ENCODE measurements around the gene SRSF3. TPM values are rescaled to one million over a fixed set of nuclear protein-coding genes. Genes with fewer than 3 reads are reported as not detected.
"Not testable (repeated sequence)": the region's sequence is repeated elsewhere in the genome, so short reads cannot be mapped to it uniquely, and the experiment has no call there.

Gene SRSF3
- polyA plus RNA-seq, 1 donor, result 286 TPM

- DNase-seq (ENCODE audit: low read depth), result no peak
Observed at GRCh38 chr6:36604090-36605060, 10.2 kb downstream of the SRSF3 start.

GRCh38 chr6:36605143-36605542 lies 11.0 kb downstream of the SRSF3 start:
- DNase-seq (ENCODE audit: low read depth), result no peak

DNA sequence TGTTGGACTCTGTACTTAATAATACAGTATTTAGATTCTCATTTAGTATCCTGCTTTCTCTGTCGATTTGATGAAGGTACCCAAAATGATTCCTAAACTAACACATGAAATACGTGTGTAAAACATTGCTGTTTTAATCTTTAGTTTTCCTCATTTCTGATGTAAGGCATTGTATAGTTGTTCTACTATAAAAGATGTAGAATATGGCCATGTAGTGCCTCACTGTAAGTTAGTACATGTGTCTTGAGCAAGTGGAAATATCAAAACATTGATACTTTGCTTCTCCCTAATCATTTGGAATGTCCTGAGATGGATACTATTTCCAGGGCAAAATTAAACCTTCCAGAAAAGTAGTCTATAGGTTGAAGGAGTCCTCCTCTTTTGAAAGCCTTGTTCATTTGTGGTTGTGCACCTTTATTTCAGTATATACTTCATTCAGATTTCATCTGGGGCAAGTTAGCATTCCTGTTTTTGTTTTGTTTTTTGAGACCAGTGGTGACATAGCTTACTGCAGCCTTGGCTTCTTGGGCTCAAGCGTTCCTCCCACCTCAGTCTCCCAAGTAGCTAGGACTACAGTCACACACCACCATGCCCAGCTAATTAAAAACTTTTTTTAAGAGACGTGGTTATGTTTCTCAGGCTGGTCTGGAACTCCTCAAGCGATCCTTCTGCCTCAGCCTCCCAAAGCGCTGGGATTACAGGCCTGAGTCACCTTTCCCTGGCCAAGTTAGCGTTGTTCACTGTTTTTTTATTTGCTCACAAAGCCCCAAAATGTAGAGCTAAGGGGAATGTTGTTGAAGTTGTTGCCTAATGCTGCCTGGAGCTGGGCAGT lies 11.6 kb downstream of the SRSF3 start:
- DNase-seq (ENCODE audit: low read depth), result no peak

GRCh38 chr6:36607305-36607682 lies 13.1 kb downstream of the SRSF3 start:
- not testable (repeated sequence) for DNase-seq (ENCODE audit: low read depth)

- DNase-seq (ENCODE audit: low read depth), result no peak
Observed at GRCh38 chr6:36607683-36608386, 13.7 kb downstream of the SRSF3 start.

DNA sequence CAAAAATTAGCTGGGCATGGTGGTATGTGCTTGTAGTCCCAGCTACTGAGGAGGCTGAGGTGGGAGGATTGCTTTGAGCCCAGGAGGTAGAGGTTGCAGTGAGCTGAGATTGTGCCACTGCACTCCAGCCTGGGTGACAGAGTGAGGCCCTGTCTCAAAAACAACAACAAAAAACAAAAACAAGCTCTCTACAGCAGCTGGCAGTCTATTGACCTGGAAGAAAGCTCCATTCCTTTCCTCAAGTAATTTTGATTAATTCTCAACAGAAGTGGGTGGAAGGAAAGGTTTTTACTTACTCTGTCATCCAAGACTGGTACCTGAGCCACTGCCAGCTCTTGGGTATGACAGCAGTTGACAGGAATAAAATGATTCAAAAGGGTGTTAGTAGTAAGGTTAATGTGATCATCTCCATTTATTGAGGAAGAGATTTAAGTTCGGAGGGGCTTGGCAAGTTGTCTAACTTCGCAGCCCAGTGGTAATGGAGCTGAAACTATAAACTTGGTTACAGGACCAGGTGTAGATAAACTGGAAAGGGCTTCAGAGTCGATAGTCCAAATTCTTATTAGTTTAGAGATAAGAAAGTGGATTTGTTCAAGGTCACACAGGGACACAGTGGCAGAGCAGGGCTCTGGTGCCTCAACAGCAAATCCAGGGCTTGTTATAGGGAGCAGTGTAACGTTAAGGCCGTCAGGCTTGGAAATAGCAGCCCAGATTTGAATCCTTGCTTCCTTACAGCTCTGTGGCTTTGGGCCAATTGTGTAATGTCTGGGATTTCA lies 14.8 kb downstream of the SRSF3 start:
- no peak for DNase-seq (ENCODE audit: low read depth)

- no peak for DNase-seq (ENCODE audit: low read depth)
Observed at GRCh38 chr6:36609582-36609981, 15.4 kb downstream of the SRSF3 start.

- DNase-seq (ENCODE audit: low read depth), result no peak
Observed at GRCh38 chr6:36610041-36610955, 16.1 kb downstream of the SRSF3 start.

GRCh38 chr6:36610956-36611336 lies 16.8 kb downstream of the SRSF3 start:
- DNase-seq (ENCODE audit: low read depth), result no peak

DNA sequence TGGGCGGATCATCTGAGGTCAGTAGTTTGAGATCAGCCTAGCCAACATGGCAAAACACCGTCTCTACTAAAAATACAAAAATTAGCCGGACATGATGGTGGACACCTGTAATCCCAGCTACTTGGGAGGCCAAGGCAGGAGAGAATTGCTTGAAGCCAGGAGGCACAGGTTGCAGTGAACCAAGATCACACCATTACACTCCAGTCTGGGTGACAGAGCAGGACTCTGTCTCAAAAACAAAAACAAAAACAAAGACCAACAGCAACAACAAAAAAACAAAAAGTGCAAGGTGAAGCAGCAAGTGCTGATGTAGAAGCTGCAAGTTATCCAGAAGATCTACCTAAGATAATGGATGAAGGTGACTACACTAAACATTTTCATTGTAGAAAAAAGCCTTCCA lies 17.5 kb downstream of the SRSF3 start:
- not testable (repeated sequence) for DNase-seq (ENCODE audit: low read depth)

DNA sequence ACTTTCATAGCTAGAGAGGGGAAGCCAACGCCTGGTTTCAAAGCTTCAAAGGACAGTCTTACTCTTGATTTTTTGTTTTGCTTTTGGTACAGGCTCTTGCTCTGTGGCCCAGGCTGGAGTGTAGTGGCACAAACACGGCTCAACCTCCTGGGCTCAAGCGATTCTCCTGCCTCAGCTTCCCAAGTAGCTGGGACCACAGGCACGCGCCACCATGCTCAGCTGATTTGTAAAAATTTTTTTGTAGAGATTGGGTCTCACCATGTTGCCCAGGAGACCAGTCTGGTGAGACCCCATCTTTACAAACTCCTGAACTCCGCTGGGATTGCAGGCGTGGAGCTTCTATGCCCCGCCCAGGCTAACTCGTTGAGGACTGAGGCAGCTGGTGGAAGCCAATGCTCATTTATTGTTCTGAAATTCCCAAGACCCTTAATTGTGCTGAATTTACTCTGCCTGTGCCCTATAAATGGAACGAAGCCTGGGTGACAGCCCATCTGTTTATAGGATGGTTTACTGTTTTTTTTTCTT lies 18.0 kb downstream of the SRSF3 start:
- no peak for DNase-seq (ENCODE audit: low read depth)

DNA sequence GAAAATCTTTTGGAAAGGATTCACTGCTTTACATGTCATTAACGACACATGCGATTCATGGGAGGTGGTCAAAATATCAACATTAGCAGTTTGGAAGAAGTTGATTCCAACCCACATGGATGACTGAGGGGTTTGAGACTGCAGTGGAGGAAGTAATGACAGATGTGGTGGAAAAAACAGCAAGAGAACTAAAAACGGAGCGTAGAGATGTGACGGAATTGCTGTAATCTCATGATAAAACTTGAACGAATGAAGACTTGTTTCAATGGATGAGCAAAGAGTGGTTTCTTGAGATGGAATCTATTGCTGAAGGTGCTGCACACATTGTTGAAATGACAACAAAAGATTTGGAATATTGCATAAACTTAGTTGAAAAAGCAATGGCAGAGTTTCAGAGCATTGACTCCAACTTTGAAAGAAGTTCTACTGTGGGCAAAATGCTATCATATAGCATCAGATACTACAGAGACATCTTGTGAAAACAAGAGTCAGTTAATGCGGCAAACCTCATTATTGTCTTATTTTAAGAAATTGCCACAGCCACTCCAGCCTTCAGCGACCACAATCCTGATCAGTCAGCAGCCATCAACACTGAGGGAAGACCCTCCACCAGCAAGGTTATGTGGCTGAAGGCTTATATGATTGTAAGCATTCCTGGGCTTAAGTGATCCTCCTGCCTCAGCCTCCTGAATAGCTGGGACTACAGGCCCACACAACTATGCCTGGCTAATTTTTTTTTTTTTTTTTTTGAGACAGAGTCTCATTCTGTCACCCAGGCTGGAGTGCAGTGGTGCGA lies 19.2 kb downstream of the SRSF3 start:
- no peak for DNase-seq (ENCODE audit: low read depth)

DNA sequence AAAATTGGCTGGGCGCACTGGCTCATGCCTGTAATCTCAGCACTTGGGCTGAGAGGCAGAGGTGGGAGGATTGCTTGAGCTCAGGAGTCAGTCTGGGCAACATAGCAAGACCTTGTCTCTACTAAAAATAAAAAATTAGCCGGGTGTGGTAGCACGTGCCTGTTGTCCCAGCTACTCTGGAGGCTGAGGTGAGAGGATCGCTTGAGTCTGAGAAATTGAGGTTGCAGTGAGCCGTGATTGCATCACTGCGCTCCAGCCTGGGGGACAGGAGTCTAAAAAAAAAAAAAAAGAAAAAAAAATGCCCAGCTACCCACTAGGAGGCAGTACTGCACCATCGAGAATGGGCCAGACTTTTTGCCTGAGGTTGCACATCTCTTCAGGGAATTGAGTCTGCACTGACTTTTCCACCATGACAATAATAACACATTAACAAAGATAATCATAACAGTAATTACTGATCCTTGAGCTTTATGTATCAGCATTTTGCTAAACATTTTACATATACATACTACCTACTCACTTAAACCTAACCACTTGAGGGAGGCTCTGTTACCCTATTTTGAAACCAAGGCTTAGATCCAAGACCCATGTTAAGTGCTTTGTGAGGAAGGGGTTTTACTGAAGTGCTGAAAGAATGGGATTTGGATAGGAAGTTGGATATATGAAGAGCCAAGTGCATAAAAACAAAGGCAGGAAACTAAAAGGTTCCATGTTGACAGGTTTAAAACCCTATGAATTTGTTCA lies 21.0 kb downstream of the SRSF3 start:
- DNase-seq (ENCODE audit: low read depth), result no peak

DNA sequence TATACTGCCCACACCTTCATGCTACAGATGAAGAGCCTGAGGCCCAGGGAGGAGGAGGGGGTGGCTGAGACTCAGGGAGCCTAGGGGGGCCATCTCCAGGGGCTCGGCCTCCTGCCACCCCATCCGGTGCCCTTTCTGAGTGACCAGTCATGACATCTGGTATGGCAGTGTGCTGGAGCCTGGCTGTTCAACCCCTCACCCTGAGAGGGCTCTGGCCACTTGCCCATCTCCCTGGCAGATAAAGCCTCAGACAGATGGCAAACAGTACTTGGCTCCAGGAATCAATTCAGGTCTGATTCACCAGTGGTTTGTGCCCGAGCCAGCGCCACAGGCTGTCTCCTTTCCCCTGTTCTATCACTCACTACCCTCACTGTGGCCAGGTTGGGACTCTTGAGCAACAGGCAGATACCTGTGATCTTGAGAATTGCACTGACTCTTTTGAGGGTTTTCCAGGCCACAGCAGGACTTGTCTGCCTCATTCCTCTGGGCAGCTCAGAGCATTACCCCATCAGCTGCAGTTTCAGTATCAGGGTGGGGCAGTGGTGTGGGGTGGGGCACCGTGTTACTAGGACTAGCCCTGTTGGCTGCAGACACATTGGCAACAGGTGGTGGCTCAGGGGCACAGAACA lies 22.8 kb downstream of the SRSF3 start:
- no peak for DNase-seq (ENCODE audit: low read depth)

GRCh38 chr6:36618366-36619355 lies 24.5 kb downstream of the SRSF3 start:
- DNase-seq (ENCODE audit: low read depth), result no peak

GRCh38 chr6:36621371-36621855 lies 27.3 kb downstream of the SRSF3 start:
- no peak for DNase-seq (ENCODE audit: low read depth)
